Measurements from ENCODE around the gene SEC24D. TPM values are rescaled to one million over a fixed set of nuclear protein-coding genes. Genes with fewer than 3 reads are reported as not detected.
"Not testable (repeated sequence)": the region's sequence is repeated elsewhere in the genome, so short reads cannot be mapped to it uniquely, and the experiment has no call there.

SEC24D gene, protein sequence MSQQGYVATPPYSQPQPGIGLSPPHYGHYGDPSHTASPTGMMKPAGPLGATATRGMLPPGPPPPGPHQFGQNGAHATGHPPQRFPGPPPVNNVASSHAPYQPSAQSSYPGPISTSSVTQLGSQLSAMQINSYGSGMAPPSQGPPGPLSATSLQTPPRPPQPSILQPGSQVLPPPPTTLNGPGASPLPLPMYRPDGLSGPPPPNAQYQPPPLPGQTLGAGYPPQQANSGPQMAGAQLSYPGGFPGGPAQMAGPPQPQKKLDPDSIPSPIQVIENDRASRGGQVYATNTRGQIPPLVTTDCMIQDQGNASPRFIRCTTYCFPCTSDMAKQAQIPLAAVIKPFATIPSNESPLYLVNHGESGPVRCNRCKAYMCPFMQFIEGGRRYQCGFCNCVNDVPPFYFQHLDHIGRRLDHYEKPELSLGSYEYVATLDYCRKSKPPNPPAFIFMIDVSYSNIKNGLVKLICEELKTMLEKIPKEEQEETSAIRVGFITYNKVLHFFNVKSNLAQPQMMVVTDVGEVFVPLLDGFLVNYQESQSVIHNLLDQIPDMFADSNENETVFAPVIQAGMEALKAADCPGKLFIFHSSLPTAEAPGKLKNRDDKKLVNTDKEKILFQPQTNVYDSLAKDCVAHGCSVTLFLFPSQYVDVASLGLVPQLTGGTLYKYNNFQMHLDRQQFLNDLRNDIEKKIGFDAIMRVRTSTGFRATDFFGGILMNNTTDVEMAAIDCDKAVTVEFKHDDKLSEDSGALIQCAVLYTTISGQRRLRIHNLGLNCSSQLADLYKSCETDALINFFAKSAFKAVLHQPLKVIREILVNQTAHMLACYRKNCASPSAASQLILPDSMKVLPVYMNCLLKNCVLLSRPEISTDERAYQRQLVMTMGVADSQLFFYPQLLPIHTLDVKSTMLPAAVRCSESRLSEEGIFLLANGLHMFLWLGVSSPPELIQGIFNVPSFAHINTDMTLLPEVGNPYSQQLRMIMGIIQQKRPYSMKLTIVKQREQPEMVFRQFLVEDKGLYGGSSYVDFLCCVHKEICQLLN
- 10 to 100 TPM; 36.2 to 41.0 TPM for total RNA-seq

DNA sequence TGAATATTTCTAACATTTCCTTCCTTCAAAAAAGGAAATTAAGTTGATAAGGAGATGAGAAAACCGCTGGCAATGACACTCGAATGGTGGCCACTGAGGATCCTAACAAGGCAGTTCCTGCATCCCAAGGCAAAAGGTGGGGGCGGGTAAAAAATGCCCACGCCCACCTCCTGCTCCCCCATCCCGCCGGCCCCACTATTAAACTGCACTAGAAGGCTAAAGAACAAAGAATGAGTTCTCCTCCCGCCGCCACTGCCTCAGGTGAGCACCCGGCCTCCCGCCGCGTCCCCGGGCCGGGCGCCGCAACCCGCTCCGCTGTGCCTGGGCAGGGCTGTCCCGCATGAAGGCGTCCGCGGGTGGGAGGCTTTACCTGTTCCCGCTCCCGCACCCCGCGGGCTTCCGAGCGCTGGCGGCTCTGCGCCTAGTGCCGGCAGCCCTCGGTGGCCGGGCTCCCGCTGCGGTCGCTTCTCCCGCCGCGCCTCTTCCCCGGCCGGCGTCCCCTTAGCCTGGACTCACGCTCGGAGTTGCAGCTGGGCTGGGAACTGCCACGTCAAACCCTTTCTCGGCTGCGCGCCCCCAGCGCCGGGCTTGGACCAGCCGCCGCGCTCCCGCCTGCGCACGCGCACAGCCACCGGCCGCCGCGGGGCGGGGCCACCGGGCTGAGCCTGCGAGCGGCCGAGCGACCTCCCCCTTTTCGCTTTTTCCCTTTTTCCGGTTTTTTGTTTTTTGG, at the start of gene SEC24D:
Gene SEC24D, minus strand, starts transcription at position 556 of the 730 bp plus-strand sequence. CDS start 2,430 bp downstream, outside the sequence.
- CTCF ChIA-PET: interaction anchor here (1.3 to 1.9 kb wide), 3 partner anchors 12 to 29 kb away, joined by 4 to 6 read pairs (median 4); no protein-coding TSS in a partner anchor
- Mint-ChIP-seq H3K9me3 (no peaks in the 10 kb centered on the region), H3K27me3 (no peaks in the 10 kb centered on the region), H3K4me3 (peak within 1 kb of the TSS; percentile 88), H3K4me1 (ENCODE audit: low read depth) (peaks cover 23% of the 10 kb centered on the region), H3K27ac (peak within 1 kb of the TSS; percentile 91), H3K36me3 (peaks cover 21% of the 10 kb centered on the region)
- POLR2A ChIA-PET: interaction anchor here (0.6 to 1.9 kb wide), 4 partner anchors 9 to 16 kb away, joined by 3 to 8 read pairs (median 4); no protein-coding TSS in a partner anchor
- peak; percentile 89 for DNase-seq
- intact Hi-C loops (cut with micrococcal nuclease): loop anchor here (1.0 to 10.0 kb wide), 7 partner anchors 9 to 558 kb away; partner anchors contain the start of gene METTL14

DNA sequence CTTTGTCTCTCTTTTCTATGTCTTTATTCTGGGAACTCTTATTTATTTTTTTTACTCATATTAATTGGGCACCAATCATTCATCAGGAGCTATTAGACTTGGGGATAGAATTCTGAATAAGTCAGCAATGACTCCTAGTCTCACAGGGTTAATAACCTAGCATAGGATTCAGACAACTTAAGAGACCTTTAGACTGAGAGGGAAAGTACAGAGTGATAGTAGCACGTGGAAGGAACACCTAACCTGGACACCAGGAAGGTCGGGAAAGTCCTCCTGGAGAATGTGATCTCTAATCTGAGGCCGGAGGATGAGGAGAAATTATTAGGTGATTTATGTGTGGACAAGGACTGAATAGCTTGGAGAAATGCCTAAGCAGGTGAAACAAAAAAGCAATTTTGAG, 48.8 kb upstream of the SEC24D start:
- intact Hi-C loops (cut with micrococcal nuclease): no loop called here
- no peak for DNase-seq
- H3K27ac Mint-ChIP-seq: no peak overlapping the region
- POLR2A ChIA-PET: no interaction called here
- H3K27me3 Mint-ChIP-seq: peaks cover 11% of the 10 kb centered on the region
- no peaks in the 10 kb centered on the region for H3K36me3 Mint-ChIP-seq
- no peak overlapping the region for H3K4me3 Mint-ChIP-seq
- peaks cover 9% of the 10 kb centered on the region for H3K4me1 Mint-ChIP-seq (ENCODE audit: low read depth)
- no peaks in the 10 kb centered on the region for H3K9me3 Mint-ChIP-seq
- CTCF ChIA-PET: interaction anchor here (1.0 kb wide), 1 partner anchor 113 kb away, joined by 5 read pairs; no protein-coding TSS in a partner anchor

DNA sequence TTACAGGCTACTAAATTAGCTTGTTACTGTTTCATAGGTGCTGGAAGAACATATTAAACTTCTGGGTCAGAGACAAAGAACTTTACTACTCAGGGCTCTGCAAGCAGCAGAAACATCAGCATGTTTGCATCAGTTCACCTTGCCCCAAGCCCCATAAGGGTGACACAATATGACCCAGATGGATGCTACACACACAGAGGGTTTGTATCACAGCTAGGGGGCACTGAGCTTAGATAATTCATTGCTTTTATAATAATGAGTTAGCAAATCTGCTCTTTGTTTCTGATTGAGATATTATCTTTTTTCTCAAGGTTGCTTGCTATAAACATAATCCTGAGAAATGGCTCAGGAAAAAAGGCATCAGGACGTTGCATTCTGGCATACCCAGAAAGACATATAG, 47.9 kb upstream of the SEC24D start:
- ChIA-PET POLR2A (no interaction called here), CTCF (interaction anchor here (0.7 to 1.2 kb wide), 3 partner anchors 8 to 112 kb away, joined by 3 to 5 read pairs (median 3); no protein-coding TSS in a partner anchor)
- Mint-ChIP-seq H3K36me3 (no peaks in the 10 kb centered on the region), H3K9me3 (peaks cover under 1% of the 10 kb centered on the region), H3K4me1 (ENCODE audit: low read depth) (peaks cover 4% of the 10 kb centered on the region), H3K4me3 (no peak overlapping the region), H3K27ac (no peak overlapping the region), H3K27me3 (peaks cover 5% of the 10 kb centered on the region)
- DNase-seq: no peak
- intact Hi-C loops (cut with micrococcal nuclease): no loop called here

DNA sequence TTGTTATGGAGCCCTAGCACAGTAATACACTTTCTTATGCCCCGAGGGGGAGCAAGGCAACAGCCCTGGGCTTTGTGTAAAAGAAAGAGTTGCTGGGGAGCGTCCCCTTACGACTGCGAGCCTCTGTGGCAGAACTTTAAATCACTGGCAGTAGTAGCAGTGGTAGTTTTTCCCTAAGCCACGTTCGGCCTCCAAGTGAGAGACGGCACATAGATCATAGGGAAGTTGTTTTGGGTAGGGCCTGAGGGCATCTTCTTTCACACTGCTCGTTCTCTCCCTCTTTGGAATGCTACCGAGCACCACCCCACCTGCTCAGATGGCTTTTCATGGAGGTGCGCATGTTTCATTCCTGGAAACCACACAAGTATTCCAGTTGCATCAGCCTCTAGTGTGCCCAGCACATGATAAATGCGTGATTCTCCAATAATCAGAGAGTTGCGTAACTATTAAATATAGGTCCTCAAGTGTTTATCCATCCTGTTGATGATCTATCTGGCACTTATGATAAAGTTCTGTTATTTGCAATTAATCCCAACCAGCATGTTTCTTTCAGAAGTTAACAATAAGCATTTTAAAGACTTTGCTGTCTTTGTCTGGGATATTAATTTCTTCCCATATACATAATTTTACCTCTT, 45.7 kb upstream of the SEC24D start:
- peaks cover 6% of the 10 kb centered on the region for H3K9me3 Mint-ChIP-seq
- peaks cover 1% of the 10 kb centered on the region for H3K36me3 Mint-ChIP-seq
- intact Hi-C loops (cut with micrococcal nuclease): no loop called here
- DNase-seq: no peak
- H3K4me3 Mint-ChIP-seq: no peak overlapping the region
- no peaks in the 10 kb centered on the region for H3K27me3 Mint-ChIP-seq
- H3K27ac Mint-ChIP-seq: no peak overlapping the region
- POLR2A ChIA-PET: no interaction called here
- H3K4me1 Mint-ChIP-seq (ENCODE audit: low read depth): no peaks in the 10 kb centered on the region
- CTCF ChIA-PET: no interaction called here

DNA sequence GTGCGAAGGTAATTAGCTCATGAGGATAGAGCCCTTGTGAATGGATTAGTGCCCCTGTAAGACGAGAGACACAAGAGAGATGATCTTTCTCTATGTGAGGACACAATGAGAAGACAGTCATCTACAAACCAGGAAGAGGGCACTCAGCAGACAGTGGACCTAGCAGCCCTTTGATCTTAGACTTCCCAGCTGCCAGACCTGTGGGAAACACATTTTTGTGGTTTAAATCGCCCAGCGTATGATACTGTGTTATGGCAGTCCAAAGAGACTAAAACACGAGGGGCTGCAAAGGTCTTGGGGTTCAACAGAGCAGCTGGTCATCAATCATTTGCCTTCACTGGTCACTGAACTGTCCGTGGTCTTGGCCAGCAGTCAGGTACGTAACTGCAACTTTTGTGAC, 43.5 kb upstream of the SEC24D start:
- Mint-ChIP-seq H3K27ac (no peak overlapping the region), H3K4me3 (no peak overlapping the region), H3K9me3 (peaks cover 6% of the 10 kb centered on the region), H3K27me3 (no peaks in the 10 kb centered on the region), H3K4me1 (ENCODE audit: low read depth) (no peaks in the 10 kb centered on the region), H3K36me3 (peaks cover 5% of the 10 kb centered on the region)
- ChIA-PET CTCF (no interaction called here), POLR2A (no interaction called here)
- no peak for DNase-seq
- intact Hi-C loops (cut with micrococcal nuclease): no loop called here

DNA sequence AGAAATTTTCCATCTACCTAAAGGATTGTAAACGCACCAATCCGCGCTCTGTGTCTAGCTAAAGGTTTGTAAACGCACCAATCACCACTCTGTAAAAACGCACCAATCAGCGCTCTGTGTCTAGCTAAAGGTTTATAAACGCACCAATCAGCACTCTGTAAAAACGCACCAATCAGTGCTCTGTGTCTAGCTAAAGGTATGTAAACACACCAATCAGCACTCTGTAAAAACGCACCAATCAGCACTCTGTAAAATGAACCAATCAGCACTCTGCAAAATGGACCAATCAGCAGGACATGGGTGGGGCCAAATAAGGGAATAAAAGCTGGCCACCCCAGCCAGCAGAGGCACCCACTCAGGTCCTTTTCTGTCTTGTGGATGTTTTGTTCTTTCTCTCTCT, 42.6 kb upstream of the SEC24D start:
- H3K9me3 Mint-ChIP-seq; H3K4me3 Mint-ChIP-seq; DNase-seq; H3K27ac Mint-ChIP-seq; POLR2A ChIA-PET; H3K4me1 Mint-ChIP-seq (ENCODE audit: low read depth); H3K36me3 Mint-ChIP-seq; CTCF ChIA-PET; H3K27me3 Mint-ChIP-seq; intact Hi-C loops (cut with micrococcal nuclease): not testable (repeated sequence)

DNA sequence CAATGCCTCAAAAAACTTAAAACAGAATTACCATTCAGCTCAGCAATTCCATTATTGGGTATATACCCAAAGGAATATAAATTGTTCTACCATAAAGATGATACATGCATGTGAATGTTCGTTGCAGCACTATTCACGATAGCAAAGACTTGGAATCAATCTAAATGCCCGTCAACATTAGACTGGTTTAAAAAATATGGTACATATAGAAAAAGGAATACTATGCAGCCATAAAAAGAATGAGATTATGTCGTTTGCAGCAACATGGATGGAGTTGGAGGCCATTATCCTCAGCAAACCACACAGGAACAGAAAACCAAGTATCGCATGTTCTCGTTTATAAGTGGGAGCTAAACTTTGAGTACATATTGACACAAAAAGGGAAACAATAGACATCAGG, 41.9 kb upstream of the SEC24D start:
- Mint-ChIP-seq H3K9me3 (peaks cover 6% of the 10 kb centered on the region), H3K36me3 (peaks cover 5% of the 10 kb centered on the region), H3K4me1 (ENCODE audit: low read depth) (no peaks in the 10 kb centered on the region), H3K4me3 (no peak overlapping the region), H3K27me3 (no peaks in the 10 kb centered on the region), H3K27ac (no peak overlapping the region)
- POLR2A ChIA-PET: no interaction called here
- intact Hi-C loops (cut with micrococcal nuclease): no loop called here
- CTCF ChIA-PET: interaction anchor here (0.7 kb wide), 1 partner anchor 8 kb away, joined by 3 read pairs; no protein-coding TSS in a partner anchor
- DNase-seq: no peak

DNA sequence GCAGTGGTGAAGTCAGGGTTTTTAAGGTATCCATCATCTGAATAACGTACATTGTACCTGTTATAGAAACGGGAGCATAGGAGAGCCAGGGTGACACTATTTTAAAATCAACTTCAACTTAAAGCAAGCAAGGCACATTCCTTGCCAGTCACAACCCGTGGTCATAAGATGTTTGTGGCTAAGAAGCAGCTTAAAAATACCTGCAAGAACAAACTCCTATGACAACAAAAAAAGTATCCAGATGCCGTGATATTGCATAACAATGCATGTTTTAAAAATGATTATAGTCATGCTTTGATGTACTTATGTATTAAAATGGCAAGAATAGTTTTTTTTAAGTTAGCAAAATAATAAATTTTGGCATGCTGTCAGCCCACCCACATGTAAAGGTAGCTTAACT, 36.3 kb upstream of the SEC24D start:
- no peak overlapping the region for H3K27ac Mint-ChIP-seq
- H3K36me3 Mint-ChIP-seq: peaks cover 5% of the 10 kb centered on the region
- intact Hi-C loops (cut with micrococcal nuclease): no loop called here
- no peak overlapping the region for H3K4me3 Mint-ChIP-seq
- no peaks in the 10 kb centered on the region for H3K4me1 Mint-ChIP-seq (ENCODE audit: low read depth)
- CTCF ChIA-PET: no interaction called here
- no peak for DNase-seq
- no peaks in the 10 kb centered on the region for H3K9me3 Mint-ChIP-seq
- no peaks in the 10 kb centered on the region for H3K27me3 Mint-ChIP-seq
- POLR2A ChIA-PET: no interaction called here

DNA sequence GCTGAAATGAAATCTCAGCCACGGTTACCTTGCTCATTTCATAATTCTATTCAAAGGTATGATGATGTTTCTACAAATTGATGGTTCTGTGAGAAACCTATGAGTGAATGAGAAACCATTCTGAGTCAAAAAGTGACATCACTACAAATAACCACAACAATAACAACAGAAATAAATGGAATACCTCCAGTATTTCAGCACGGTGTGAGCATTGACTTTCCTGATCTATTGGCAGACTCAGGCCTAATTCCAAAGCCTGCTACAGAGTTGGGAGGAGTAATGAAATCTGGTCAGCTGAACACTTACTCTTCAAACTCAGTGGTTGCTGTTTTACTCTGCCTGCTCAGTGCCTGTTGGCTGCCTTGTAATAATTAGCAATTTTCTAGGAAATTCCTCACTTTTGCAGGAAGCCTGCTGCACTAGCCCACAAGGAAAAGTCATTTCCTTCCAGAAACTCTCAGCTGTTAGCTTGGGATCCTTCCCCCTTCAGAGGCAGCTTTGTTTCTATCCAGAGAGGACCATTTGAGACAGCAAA, 33.9 kb upstream of the SEC24D start:
- Mint-ChIP-seq H3K27me3 (no peaks in the 10 kb centered on the region), H3K4me1 (ENCODE audit: low read depth) (no peaks in the 10 kb centered on the region), H3K36me3 (no peaks in the 10 kb centered on the region), H3K4me3 (no peak overlapping the region), H3K27ac (no peak overlapping the region), H3K9me3 (no peaks in the 10 kb centered on the region)
- ChIA-PET CTCF (no interaction called here), POLR2A (no interaction called here)
- intact Hi-C loops (cut with micrococcal nuclease): no loop called here
- no peak for DNase-seq

DNA sequence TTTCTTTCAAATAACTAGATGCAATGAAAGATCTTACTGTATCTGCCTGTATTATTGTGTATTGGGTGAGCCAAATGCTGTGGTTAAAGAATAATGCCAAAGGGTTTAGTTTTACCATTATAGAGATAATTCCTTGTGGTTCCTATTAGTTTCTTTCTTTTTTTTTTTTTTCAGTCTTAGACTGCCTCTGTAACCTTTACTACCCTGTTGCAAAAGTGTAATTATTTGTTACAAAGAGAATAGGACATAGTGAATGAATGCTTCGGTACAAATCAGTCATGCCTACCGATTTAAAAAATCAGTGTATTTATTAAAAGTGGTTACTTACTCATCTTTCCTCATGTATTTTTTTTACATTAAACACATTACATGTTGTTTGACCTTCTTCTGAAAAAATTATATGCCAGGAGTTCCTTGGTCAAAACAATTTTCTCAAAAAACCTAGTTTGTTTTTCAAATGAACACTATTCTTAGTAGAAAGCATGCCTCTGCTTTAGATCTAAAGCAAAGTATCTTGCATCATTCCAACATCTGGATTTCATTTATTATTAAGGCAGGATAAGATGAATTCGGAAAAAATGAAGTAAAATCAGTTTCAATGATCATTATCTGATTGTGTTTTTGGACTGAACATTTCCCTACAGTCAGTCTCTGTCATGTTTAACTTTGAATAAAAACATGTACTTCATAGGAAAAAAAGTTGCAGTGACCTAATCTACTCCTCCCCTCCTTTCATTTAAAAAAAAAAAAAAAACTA, 31.6 kb upstream of the SEC24D start:
- no peaks in the 10 kb centered on the region for H3K27me3 Mint-ChIP-seq
- POLR2A ChIA-PET: no interaction called here
- H3K27ac Mint-ChIP-seq: no peak overlapping the region
- CTCF ChIA-PET: interaction anchor here (0.6 to 3.4 kb wide), 2 partner anchors 76 to 96 kb away, joined by 3 to 27 read pairs; no protein-coding TSS in a partner anchor
- DNase-seq: no peak
- no peak overlapping the region for H3K4me3 Mint-ChIP-seq
- H3K9me3 Mint-ChIP-seq: no peaks in the 10 kb centered on the region
- H3K36me3 Mint-ChIP-seq: no peaks in the 10 kb centered on the region
- intact Hi-C loops (cut with micrococcal nuclease): no loop called here
- no peaks in the 10 kb centered on the region for H3K4me1 Mint-ChIP-seq (ENCODE audit: low read depth)
